Spinal cord (tissue), 10 donors: ENCODE results near the gene DPH6. TPM values are rescaled to one million over a fixed set of nuclear protein-coding genes. Genes with fewer than 3 reads are reported as not detected.
"Not testable (repeated sequence)": the region's sequence is repeated elsewhere in the genome, so short reads cannot be mapped to it uniquely, and the experiment has no call there.

Experiments used
- DNase-seq, 6 donors: peaks; one replicate each; pipeline versions ENCODE4 v3.0.0 to v3.0.0-alpha.2; 2013 to 2015; ENCODE audit warnings: low spot score in 6 of 6, low read depth in 4 of 6
- H3K27ac ChIP-seq: one replicate; pipeline ENCODE4 v1.5.1; 2013; ENCODE audit warnings: low read depth, low read length, control low read depth
- H3K27me3 ChIP-seq: one replicate; pipeline ENCODE4 v1.6.1; 2013; ENCODE audit warnings: low read length; ENCODE audit not compliant: control insufficient read depth, insufficient read depth
- H3K36me3 ChIP-seq: one replicate; pipeline ENCODE4 v1.6.1; 2013; ENCODE audit warnings: low read length; ENCODE audit not compliant: control insufficient read depth, insufficient read depth
- H3K4me1 ChIP-seq: one replicate; pipeline ENCODE4 v1.6.1; 2013; ENCODE audit warnings: low read length; ENCODE audit not compliant: control insufficient read depth, insufficient read depth
- H3K4me3 ChIP-seq: one replicate; pipeline ENCODE4 v1.5.1; 2013; ENCODE audit warnings: low read depth, low read length, control low read depth
- H3K9me3 ChIP-seq: one replicate; pipeline ENCODE4 v1.6.1; 2013; ENCODE audit warnings: low read length; ENCODE audit not compliant: control insufficient read depth, insufficient read depth
- WGBS: methylation state at CpG from one replicate; pipeline ENCODE4 v1.1.5; 2013; ENCODE audit warnings: missing lambda C conversion rate; ENCODE audit not compliant: insufficient coverage; 5-methylcytosine and 5-hydroxymethylcytosine counted together
- long read RNA-seq, 4 donors: transcript quantifications; one replicate each; lab custom pipeline, GENCODE V29; 2026
- polyA plus RNA-seq, 2 donors: library from polyadenylated mRNA; unstranded; fragments of 120-200 nt; gene quantifications; one replicate each; pipeline ENCODE4 v1.2.1, GENCODE V29; 2013; ENCODE audit not compliant: insufficient read length in 2 of 2
- total RNA-seq, 2 donors: library from RNA; depleted of rRNA in 1 of 2; stranded (reverse); fragments of 120-200 nt in 1 of 2; fragments of >200 nt in 1 of 2; gene quantifications; one replicate each; pipeline versions ENCODE4 v1.2.3 to v1.2.4, GENCODE V29; 2013 to 2014
- donor health status: healthy.

Gene DPH6, protein sequence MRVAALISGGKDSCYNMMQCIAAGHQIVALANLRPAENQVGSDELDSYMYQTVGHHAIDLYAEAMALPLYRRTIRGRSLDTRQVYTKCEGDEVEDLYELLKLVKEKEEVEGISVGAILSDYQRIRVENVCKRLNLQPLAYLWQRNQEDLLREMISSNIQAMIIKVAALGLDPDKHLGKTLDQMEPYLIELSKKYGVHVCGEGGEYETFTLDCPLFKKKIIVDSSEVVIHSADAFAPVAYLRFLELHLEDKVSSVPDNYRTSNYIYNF
- total RNA-seq, result 10 to 100 TPM; 22.9 to 26.4 TPM
- 10 to 100 TPM; 12.4 TPM for polyA plus RNA-seq
- long read RNA-seq, donor 1, partial matches to known transcripts, result 0 of 4 reads
- long read RNA-seq, donor 1, other reads (novel, unspliced or antisense), result 0 of 4 reads
- long read RNA-seq, donor 2, partial matches to known transcripts, result 0 of 2 reads
- long read RNA-seq, donor 2, other reads (novel, unspliced or antisense), result 0 of 2 reads
- long read RNA-seq, donor 3, result 0 reads
- long read RNA-seq, donor 4, partial matches to known transcripts, result 0 of 2 reads
- long read RNA-seq, donor 4, other reads (novel, unspliced or antisense), result 0 of 2 reads

DNA sequence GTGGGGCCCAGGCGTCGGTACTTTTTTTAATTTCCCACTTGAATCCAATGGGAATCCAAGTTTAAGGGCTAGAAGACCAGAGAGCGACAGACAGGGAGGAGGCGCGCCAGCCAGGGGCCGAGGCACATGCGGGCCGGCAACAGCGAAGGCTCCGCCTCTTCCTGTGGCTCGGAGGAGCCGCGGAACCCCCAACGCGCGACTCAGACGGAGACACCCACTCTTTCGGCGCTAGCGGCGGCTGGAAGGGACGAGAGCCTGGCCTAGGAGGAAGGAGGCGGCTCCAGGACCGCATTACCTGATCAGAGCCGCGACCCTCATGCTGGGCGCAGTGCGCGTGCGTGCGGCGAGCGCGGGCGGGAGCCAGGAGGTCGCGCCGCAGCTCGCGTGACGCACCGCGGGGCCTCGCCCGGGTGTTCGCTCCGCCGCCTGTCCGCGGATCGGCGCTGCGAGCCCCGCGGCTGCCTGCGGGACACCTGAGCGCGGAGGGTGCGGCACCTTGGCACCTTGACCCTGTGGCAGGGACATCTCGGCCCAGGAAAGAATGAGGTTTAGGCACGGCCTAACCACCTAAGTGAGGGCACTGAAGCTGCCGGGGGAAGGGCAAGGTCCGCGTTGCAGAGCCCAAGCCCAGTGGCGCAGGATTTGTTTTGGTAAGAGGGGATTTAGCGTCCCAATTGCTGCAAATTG, at the start of gene DPH6:
DPH6 (minus strand) TSS at position 342 of the 687 bp plus-strand sequence; CDS start at position 318, 24 bp downstream.
- under 1% methylated on average over 63 of the region's 66 CpGs for WGBS
- Histone ChIP-seq H3K4me1 (peaks cover 8% of the 10 kb centered on the region), H3K9me3 (no peaks in the 10 kb centered on the region), H3K36me3 (no peaks in the 10 kb centered on the region), H3K27me3 (no peaks in the 10 kb centered on the region), H3K27ac (peak within 1 kb of the TSS; percentile 97), H3K4me3 (peak within 1 kb of the TSS; percentile 94)
- peak; percentile 67 to 95 (median 84) for DNase-seq

DNA sequence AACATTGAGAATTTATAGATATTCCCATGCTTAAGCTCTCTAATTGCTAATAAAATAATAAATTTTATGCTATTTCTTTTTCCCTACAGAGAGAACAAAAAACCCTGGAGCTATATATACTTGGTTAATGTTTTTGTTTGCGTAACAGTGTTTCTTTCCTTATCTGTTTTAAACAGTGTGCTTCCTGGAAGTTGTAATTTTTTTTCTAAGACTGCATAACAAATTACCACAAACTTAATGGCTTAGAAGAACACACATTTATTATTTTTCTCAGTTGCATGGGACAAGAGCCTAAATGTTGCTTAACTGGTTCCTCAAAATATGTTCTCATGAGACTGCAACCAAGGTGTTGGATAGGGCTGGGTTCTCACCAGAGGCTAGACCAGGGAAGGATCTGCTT, 49.7 kb upstream of the DPH6 start:
- Histone ChIP-seq H3K4me3 (no peak overlapping the region), H3K36me3 (no peaks in the 10 kb centered on the region), H3K4me1 (no peaks in the 10 kb centered on the region), H3K27me3 (no peaks in the 10 kb centered on the region), H3K27ac (no peak overlapping the region), H3K9me3 (no peaks in the 10 kb centered on the region)
- no peak for DNase-seq
- WGBS, result no CpG with 5 or more reads among the region's 1 CpG

GRCh38 chr15:35591987-35592386, 46.0 kb upstream of the DPH6 start:
- H3K27ac ChIP-seq, H3K4me1 ChIP-seq, DNase-seq, H3K36me3 ChIP-seq, H3K4me3 ChIP-seq, H3K9me3 ChIP-seq, H3K27me3 ChIP-seq: not testable (repeated sequence)
- WGBS, result no CpG with 5 or more reads among the region's 2 CpGs

GRCh38 chr15:35583863-35584528, 38.0 kb upstream of the DPH6 start:
- no peaks in the 10 kb centered on the region for H3K9me3 ChIP-seq
- H3K27me3 ChIP-seq, result no peaks in the 10 kb centered on the region
- no peaks in the 10 kb centered on the region for H3K4me1 ChIP-seq
- WGBS, result 38% methylated on average over 1 of the region's 1 CpG
- no peaks in the 10 kb centered on the region for H3K36me3 ChIP-seq
- no peak overlapping the region for H3K27ac ChIP-seq
- no peak overlapping the region for H3K4me3 ChIP-seq
- no peak for DNase-seq

- no peaks in the 10 kb centered on the region for H3K9me3 ChIP-seq
- no peaks in the 10 kb centered on the region for H3K27me3 ChIP-seq
- DNase-seq, result no peak
- no peak overlapping the region for H3K27ac ChIP-seq
- WGBS, result 100% methylated on average over 2 of the region's 3 CpGs
- H3K36me3 ChIP-seq, result no peaks in the 10 kb centered on the region
- no peak overlapping the region for H3K4me3 ChIP-seq
- H3K4me1 ChIP-seq, result no peaks in the 10 kb centered on the region
Measured at GRCh38 chr15:35580606-35581005, 34.6 kb upstream of the DPH6 start.

DNA sequence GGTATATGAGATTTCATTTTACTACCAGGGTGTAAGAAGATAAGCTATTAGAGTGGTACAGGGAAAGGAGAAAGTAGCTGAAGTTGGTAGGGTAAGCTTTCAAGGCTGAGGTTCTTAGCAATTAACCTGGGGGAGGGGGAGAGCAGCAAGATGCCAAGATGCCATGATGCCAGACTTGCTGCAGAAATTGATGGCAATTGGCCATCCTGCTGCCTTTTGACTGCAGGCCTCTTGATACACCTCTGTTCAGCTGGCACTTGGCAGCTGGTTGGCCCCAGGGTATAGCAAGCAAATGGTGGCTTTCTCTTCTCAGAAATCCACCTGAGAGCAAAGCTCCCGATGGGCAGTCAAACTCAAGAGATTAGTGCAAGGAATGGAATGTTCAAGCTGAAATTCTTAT, 21.4 kb upstream of the DPH6 start:
- H3K4me3 ChIP-seq, result no peak overlapping the region
- peak in 1 of 6 donors; percentile 26 for DNase-seq
- H3K27ac ChIP-seq, result no peak overlapping the region
- H3K36me3 ChIP-seq, result no peaks in the 10 kb centered on the region
- no peaks in the 10 kb centered on the region for H3K9me3 ChIP-seq
- no peaks in the 10 kb centered on the region for H3K4me1 ChIP-seq
- no CpG with 5 or more reads among the region's 1 CpG for WGBS
- H3K27me3 ChIP-seq, result no peaks in the 10 kb centered on the region

DNA sequence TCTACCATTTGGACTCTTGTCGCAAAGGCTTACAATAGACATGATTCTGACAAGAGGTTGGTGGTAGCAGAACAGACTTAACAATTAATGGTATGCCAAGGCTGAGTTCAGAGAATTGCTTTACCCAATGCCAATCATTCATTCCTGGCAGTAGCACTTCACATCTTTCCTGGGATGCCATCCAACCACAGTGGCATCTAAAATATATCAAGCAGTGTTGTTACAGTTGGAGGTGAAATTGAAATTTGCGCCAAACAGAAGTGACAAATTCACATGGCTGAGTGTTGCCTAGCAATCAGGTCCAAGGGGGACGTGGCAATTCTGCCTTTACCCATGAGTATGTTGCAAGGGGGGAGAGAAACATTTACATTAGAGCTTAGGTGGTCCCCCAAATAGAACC, 21.0 kb upstream of the DPH6 start:
- H3K36me3 ChIP-seq, result no peaks in the 10 kb centered on the region
- 71% methylated on average over 1 of the region's 3 CpGs for WGBS
- DNase-seq, result peak in 2 of 6 donors; percentile 68 to 93
- no peaks in the 10 kb centered on the region for H3K4me1 ChIP-seq
- H3K27me3 ChIP-seq, result no peaks in the 10 kb centered on the region
- no peak overlapping the region for H3K4me3 ChIP-seq
- H3K27ac ChIP-seq, result no peak overlapping the region
- H3K9me3 ChIP-seq, result no peaks in the 10 kb centered on the region

GRCh38 chr15:35565901-35566300, 19.9 kb upstream of the DPH6 start:
- Histone ChIP-seq H3K27me3 (no peaks in the 10 kb centered on the region), H3K36me3 (no peaks in the 10 kb centered on the region), H3K9me3 (no peaks in the 10 kb centered on the region), H3K4me1 (no peaks in the 10 kb centered on the region), H3K27ac (no peak overlapping the region), H3K4me3 (no peak overlapping the region)
- 38% methylated on average over 1 of the region's 3 CpGs for WGBS
- peak in 1 of 6 donors; percentile 45 for DNase-seq

DNA sequence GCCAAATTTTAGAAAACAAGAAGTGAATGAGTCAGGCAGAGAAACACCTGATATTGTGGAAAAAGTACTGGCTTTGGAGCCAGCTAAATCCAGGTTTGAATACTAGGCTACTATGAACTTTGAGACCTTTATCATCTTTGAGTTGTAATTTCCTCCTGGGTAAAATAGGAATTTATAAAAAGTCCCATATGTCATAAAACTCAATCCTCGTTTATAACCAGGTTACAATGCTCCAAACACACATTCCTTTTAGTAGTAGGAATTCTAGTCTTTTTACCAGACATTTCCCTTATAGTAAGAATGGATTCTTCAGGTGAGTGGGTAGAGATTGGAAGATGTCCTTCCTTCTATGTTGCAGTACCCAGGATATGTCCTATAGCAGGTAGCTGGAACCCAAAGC, 16.7 kb upstream of the DPH6 start:
- no peak overlapping the region for H3K4me3 ChIP-seq
- H3K9me3 ChIP-seq, result no peaks in the 10 kb centered on the region
- no peaks in the 10 kb centered on the region for H3K36me3 ChIP-seq
- H3K4me1 ChIP-seq, result no peaks in the 10 kb centered on the region
- no peak for DNase-seq
- no CpG with 5 or more reads among the region's 1 CpG for WGBS
- no peaks in the 10 kb centered on the region for H3K27me3 ChIP-seq
- no peak overlapping the region for H3K27ac ChIP-seq
